WTC11 (cell line): ENCODE results near the gene PCDHB16. TPM values are rescaled to one million over a fixed set of nuclear protein-coding genes. Genes with fewer than 3 reads are reported as not detected.
"Not testable (repeated sequence)": the region's sequence is repeated elsewhere in the genome, so short reads cannot be mapped to it uniquely, and the experiment has no call there.

ENCODE experiments used
- ATAC-seq: fragments of 200-7000 bp; cut with Tn5 transposase; 2 replicates; pipeline ENCODE4 v1.10.0; 2021; ENCODE audit warnings: mild to moderate bottlenecking, moderate library complexity
- CTCF ChIA-PET: fragments of 300-600 bp; sonication (Branson Sonifier 250); formaldehyde crosslinking; loops from one replicate; lab custom pipeline; 2021; ENCODE audit warnings: antibody characterized with exemption; lab: Charles Lee
- POLR2A ChIA-PET: fragments of 350-600 bp; sonication (Branson Sonifier 250); formaldehyde crosslinking; loops from one replicate; lab custom pipeline; 2021; ENCODE audit warnings: antibody characterized with exemption; lab: Charles Lee
- DNase-seq: peaks from one replicate; pipeline ENCODE4 v3.0.0; 2021; ENCODE audit warnings: low spot score
- H3K27ac Mint-ChIP-seq: 2 replicates; pipeline ENCODE4 v1.8.0; 2021; ENCODE audit warnings: mixed read lengths
- H3K27me3 Mint-ChIP-seq: 2 replicates; pipeline ENCODE4 v1.8.0; 2021; ENCODE audit warnings: low read depth, mild to moderate bottlenecking, moderate library complexity, mixed read lengths
- H3K36me3 Mint-ChIP-seq: 2 replicates; pipeline ENCODE4 v1.8.0; 2021; ENCODE audit warnings: mixed read lengths
- H3K4me1 Mint-ChIP-seq: 2 replicates; pipeline ENCODE4 v1.8.0; 2022; ENCODE audit warnings: mixed read lengths
- H3K4me3 Mint-ChIP-seq: 2 replicates; pipeline ENCODE4 v1.8.0; 2021; ENCODE audit warnings: mild to moderate bottlenecking, moderate library complexity, mixed read lengths
- H3K9me3 Mint-ChIP-seq: 2 replicates; pipeline ENCODE4 v1.8.0; 2021; ENCODE audit warnings: mixed read lengths
- CTCF ChIP-seq: fragments of 200-600 bp; IDR thresholded peaks from 2 replicates; pipeline ENCODE4 v1.8.0; 2022; ENCODE audit warnings: antibody characterized with exemption
- HMGA2 ChIP-seq: fragments of 250-450 bp; sonication (Bioruptor Pico); IDR thresholded peaks from 2 replicates; pipeline ENCODE4 v1.4.0; 2021; ENCODE audit warnings: mild to moderate bottlenecking, moderate library complexity
- TCF7 ChIP-seq: sonication (generic); formaldehyde crosslinking; IDR thresholded peaks from 2 replicates; pipeline ENCODE4 v1.8.0; 2022; ENCODE audit warnings: mild to moderate bottlenecking, low read depth, missing genetic modification reagents, moderate library complexity
- ZBTB43 ChIP-seq: sonication (generic); formaldehyde crosslinking; IDR thresholded peaks from 2 replicates; pipeline ENCODE4 v1.8.1; 2023; ENCODE audit warnings: mild to moderate bottlenecking, missing genetic modification reagents
- total RNA-seq: library from RNA; stranded (reverse); gene quantifications from 3 replicates; pipeline ENCODE4 v1.2.3, GENCODE V29; 2021

PCDHB16 gene
- total RNA-seq, 1 experiment from 2014 or later, result 3.7 TPM

- DNase-seq, result peak; percentile 71
- TF ChIP-seq CTCF (peak; percentile 49; the same call in 1 of the 2 replicates), HMGA2 (CRISPR knock-in tag) (no peak)
- peaks cover 19% of the 10 kb centered on the region for H3K9me3 Mint-ChIP-seq
- peak; percentile 58 for ATAC-seq
- no peak within 1 kb of the TSS; the same call in 1 of the 2 replicates for H3K27ac Mint-ChIP-seq
- peaks cover 4% of the 10 kb centered on the region; the same call in 1 of the 2 replicates for H3K27me3 Mint-ChIP-seq
- CTCF ChIA-PET, result interaction anchor here (0.6 to 3.3 kb wide), 49 partner anchors 10 to 380 kb away, joined by 3 to 35 read pairs (median 4); partner anchors contain the start of genes PCDHA11, PCDHB11, PCDHB12 and PCDHB13
- H3K36me3 Mint-ChIP-seq, result peaks cover 20% of the 10 kb centered on the region
- peaks cover 15% of the 10 kb centered on the region for H3K4me1 Mint-ChIP-seq
- POLR2A ChIA-PET, result no interaction called here
- H3K4me3 Mint-ChIP-seq, result peak within 1 kb of the TSS; percentile 21
Measured at GRCh38 chr5:141186897-141187512, 4.8 kb downstream of the PCDHB16 start, which contains the start of gene PCDHB9. TSS of gene PCDHB9 (plus strand) at chr5:141187161. CDS start at chr5:141187319, 158 bp downstream.

- H3K27me3 Mint-ChIP-seq, H3K4me3 Mint-ChIP-seq, CTCF ChIA-PET, POLR2A ChIA-PET, H3K4me1 Mint-ChIP-seq, H3K27ac Mint-ChIP-seq, DNase-seq, ATAC-seq: not testable (repeated sequence)
- Mint-ChIP-seq H3K9me3 (peaks cover 13% of the 10 kb centered on the region), H3K36me3 (peaks cover 13% of the 10 kb centered on the region)
Measured at GRCh38 chr5:141188682-141189081, 6.5 kb downstream of the PCDHB16 start.

- ATAC-seq, DNase-seq, H3K27ac Mint-ChIP-seq, H3K4me3 Mint-ChIP-seq, CTCF ChIA-PET, POLR2A ChIA-PET, H3K4me1 Mint-ChIP-seq, H3K27me3 Mint-ChIP-seq: not testable (repeated sequence)
- Mint-ChIP-seq H3K9me3 (peaks cover 13% of the 10 kb centered on the region; the same call in 1 of the 2 replicates), H3K36me3 (peaks cover 13% of the 10 kb centered on the region)
Measured at GRCh38 chr5:141189131-141189530, 6.9 kb downstream of the PCDHB16 start.

GRCh38 chr5:141192110-141192725 lies 10.0 kb downstream of the PCDHB16 start, which contains the start of gene PCDHB10:
TSS of gene PCDHB10 (plus strand) at chr5:141192353. CDS start at chr5:141192553, 200 bp downstream.
- no peak within 1 kb of the TSS for H3K27ac Mint-ChIP-seq
- POLR2A ChIA-PET, result no interaction called here

GRCh38 chr5:141194332-141194731 lies 12.1 kb downstream of the PCDHB16 start:
- H3K27me3 Mint-ChIP-seq, H3K4me1 Mint-ChIP-seq, H3K27ac Mint-ChIP-seq, H3K4me3 Mint-ChIP-seq, DNase-seq, POLR2A ChIA-PET, ATAC-seq: not testable (repeated sequence)
- H3K36me3 Mint-ChIP-seq, result peaks cover 16% of the 10 kb centered on the region
- H3K9me3 Mint-ChIP-seq, result peaks cover 24% of the 10 kb centered on the region
- CTCF ChIA-PET, result interaction anchor here (1.4 kb wide), 1 partner anchor 12 kb away, joined by 7 read pairs; the partner anchor contains the start of gene PCDHB16

More at GRCh38 chr5:141192110-141192725, 10.0 kb downstream of the PCDHB16 start, which contains the start of gene PCDHB10:
- Mint-ChIP-seq H3K4me3 (peak within 1 kb of the TSS; percentile 58), H3K27me3 (peaks cover 4% of the 10 kb centered on the region), H3K4me1 (peaks cover 4% of the 10 kb centered on the region), H3K9me3 (peaks cover 25% of the 10 kb centered on the region), H3K36me3 (peaks cover 20% of the 10 kb centered on the region)
- CTCF ChIA-PET, result interaction anchor here (0.6 to 3.3 kb wide), 46 partner anchors 10 to 375 kb away, joined by 3 to 41 read pairs (median 4); partner anchors contain the start of genes PCDHB1, PCDHB12, PCDHB13 and PCDHB14
- ATAC-seq (peak; percentile 88), DNase-seq (peak; percentile 89)
- no peak for TF ChIP-seq ZBTB43 (CRISPR knock-in tag)
- peak; percentile 70; the same call in 1 of the 2 replicates for TF ChIP-seq CTCF
- no peak for TF ChIP-seq TCF7
